Omental fat pad (tissue), 4 donors: Measurements from ENCODE around the gene GLG1. TPM values are rescaled to one million over a fixed set of nuclear protein-coding genes. Genes with fewer than 3 reads are reported as not detected.

ENCODE experiments used
- ATAC-seq: fragments of 150-250 bp; one replicate; pipeline ENCODE4 v1.9.1; 2016; ENCODE audit warnings: mild to moderate bottlenecking, moderate library complexity; ENCODE audit not compliant: low FRiP score
- DNase-seq: peaks from one replicate; pipeline ENCODE4 v3.0.0-alpha.2; 2019; ENCODE audit warnings: low spot score
- CTCF ChIP-seq, 3 donors: fragments of 450-650 bp; IDR thresholded peaks; one replicate each; pipeline ENCODE4 v1.5.1; 2016 to 2017; ENCODE audit warnings: antibody characterized with exemption in 3 of 3, mild to moderate bottlenecking in 3 of 3, moderate library complexity in 2 of 3
- total RNA-seq, 4 donors: library from RNA; depleted of rRNA; stranded (reverse); fragments of >200 nt; gene quantifications; one replicate each; pipeline ENCODE4 v1.1.0, GENCODE V29; 2016

Gene GLG1
- total RNA-seq, 4 donors from 2014 or later = 107 to 160 (median 122) TPM

- ATAC-seq (no peak), DNase-seq (no peak)
- no peak for TF ChIP-seq CTCF (IDR thresholded peaks at IDR 0.05)
Observed at GRCh38 chr16:74625500-74626350, 18.8 kb upstream of the GLG1 start.

- DNase-seq = no peak
- ATAC-seq = no peak
- TF ChIP-seq CTCF (IDR thresholded peaks at IDR 0.05) = no peak
Observed at GRCh38 chr16:74623839-74624235, 16.9 kb upstream of the GLG1 start.

GRCh38 chr16:74623214-74623838 is 16.4 kb upstream of the GLG1 start:
- TF ChIP-seq CTCF (IDR thresholded peaks at IDR 0.05) = no peak
- DNase-seq (no peak), ATAC-seq (no peak)

GRCh38 chr16:74622005-74622404 is 15.1 kb upstream of the GLG1 start:
- no peak for DNase-seq
- TF ChIP-seq CTCF (IDR thresholded peaks at IDR 0.05) = no peak

GRCh38 chr16:74617206-74617788 is 10.4 kb upstream of the GLG1 start:
- TF ChIP-seq CTCF (IDR thresholded peaks at IDR 0.05) = no peak
- DNase-seq (no peak), ATAC-seq (no peak)

More at GRCh38 chr16:74622005-74622404, 15.1 kb upstream of the GLG1 start:
- no peak for ATAC-seq

GRCh38 chr16:74611721-74612120 is 4.8 kb upstream of the GLG1 start:
- no peak for DNase-seq
- TF ChIP-seq CTCF (IDR thresholded peaks at IDR 0.05) = no peak
- no peak for ATAC-seq
